Lower lobe of right lung (tissue), 2 donors: ENCODE results near the gene AMN1. TPM values are rescaled to one million over a fixed set of nuclear protein-coding genes. Genes with fewer than 3 reads are reported as not detected.
A peak's percentile ranks its signal among the peaks of the same experiment; 100 is the strongest.

ENCODE experiments used
- ATAC-seq, 2 donors: fragments of 200-7000 bp; cut with Tn5 transposase; one replicate each; pipeline ENCODE4 v1.9.1; 2020 to 2022; ENCODE audit warnings: mild to moderate bottlenecking in 2 of 2, moderate library complexity in 2 of 2
- DNase-seq: peaks from one replicate; pipeline ENCODE4 v3.0.0-alpha.2; 2020
- H3K27ac ChIP-seq: fragments of 200-600 bp; one replicate; pipeline ENCODE4 v1.8.0; 2022
- H3K27me3 ChIP-seq: fragments of 200-600 bp; one replicate; pipeline ENCODE4 v1.8.0; 2022; ENCODE audit warnings: low read depth
- H3K36me3 ChIP-seq: fragments of 200-600 bp; one replicate; pipeline ENCODE4 v1.8.0; 2022; ENCODE audit warnings: mild to moderate bottlenecking
- H3K4me1 ChIP-seq: fragments of 200-600 bp; one replicate; pipeline ENCODE4 v1.8.0; 2022
- H3K4me3 ChIP-seq: fragments of 200-600 bp; one replicate; pipeline ENCODE4 v1.8.0; 2022; ENCODE audit warnings: mild to moderate bottlenecking
- H3K9me3 ChIP-seq: fragments of 200-600 bp; one replicate; pipeline ENCODE4 v1.8.0; 2022
- intact Hi-C: fragments of 100-400 bp; cut with DNase I; formaldehyde crosslinking; loops from one replicate; pipeline ENCODE4 v1.11.0; 2022
- total RNA-seq: library from RNA; stranded (reverse); fragmentation: NEBNext Ultra II Directional; extraction: Animal tissue kit (Norgen Biotek cat#: 25700); gene quantifications from one replicate; pipeline ENCODE4 v1.2.1, GENCODE V29; 2021
- TF ChIP-seq, protein P1 (sequence below): fragments of 200-600 bp; IDR thresholded peaks from one replicate; pipeline ENCODE4 v1.8.0; 2022; ENCODE audit warnings: antibody characterized with exemption, mild to moderate bottlenecking
- donor health status: DM: no; HTN: yes; CAD: no; lungs with severe emphysema.

The AMN1 gene
- total RNA-seq, 1 donor from 2014 or later: 7.7 TPM

DNA sequence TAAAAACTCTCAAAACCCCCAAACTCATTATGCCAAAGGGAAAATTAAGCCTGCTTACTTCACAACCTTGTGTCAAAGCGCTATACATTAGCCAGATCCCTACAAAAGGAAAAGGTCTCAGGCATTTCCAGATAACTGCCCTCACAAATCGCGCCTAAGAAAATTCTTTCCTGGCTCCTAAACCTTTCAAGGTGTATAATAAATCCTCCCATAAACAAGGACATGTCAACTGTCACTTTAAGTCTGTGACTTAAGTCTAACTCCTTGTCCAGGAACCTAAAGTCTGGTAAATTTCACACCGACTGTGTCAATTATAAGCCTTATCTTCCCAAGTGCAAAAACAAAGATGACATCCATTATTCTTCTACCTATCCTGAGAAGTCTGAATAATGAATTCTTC lies 73.6 kb downstream of the AMN1 start:
- no peak overlapping the region for H3K4me3 ChIP-seq
- H3K27me3 ChIP-seq: no peaks in the 10 kb centered on the region
- no peak overlapping the region for H3K27ac ChIP-seq
- TF ChIP-seq, protein P1, sequence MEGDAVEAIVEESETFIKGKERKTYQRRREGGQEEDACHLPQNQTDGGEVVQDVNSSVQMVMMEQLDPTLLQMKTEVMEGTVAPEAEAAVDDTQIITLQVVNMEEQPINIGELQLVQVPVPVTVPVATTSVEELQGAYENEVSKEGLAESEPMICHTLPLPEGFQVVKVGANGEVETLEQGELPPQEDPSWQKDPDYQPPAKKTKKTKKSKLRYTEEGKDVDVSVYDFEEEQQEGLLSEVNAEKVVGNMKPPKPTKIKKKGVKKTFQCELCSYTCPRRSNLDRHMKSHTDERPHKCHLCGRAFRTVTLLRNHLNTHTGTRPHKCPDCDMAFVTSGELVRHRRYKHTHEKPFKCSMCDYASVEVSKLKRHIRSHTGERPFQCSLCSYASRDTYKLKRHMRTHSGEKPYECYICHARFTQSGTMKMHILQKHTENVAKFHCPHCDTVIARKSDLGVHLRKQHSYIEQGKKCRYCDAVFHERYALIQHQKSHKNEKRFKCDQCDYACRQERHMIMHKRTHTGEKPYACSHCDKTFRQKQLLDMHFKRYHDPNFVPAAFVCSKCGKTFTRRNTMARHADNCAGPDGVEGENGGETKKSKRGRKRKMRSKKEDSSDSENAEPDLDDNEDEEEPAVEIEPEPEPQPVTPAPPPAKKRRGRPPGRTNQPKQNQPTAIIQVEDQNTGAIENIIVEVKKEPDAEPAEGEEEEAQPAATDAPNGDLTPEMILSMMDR: no peak
- H3K9me3 ChIP-seq: no peaks in the 10 kb centered on the region
- ATAC-seq (no peak), DNase-seq (no peak)
- peaks cover 23% of the 10 kb centered on the region for H3K4me1 ChIP-seq
- H3K36me3 ChIP-seq: no peaks in the 10 kb centered on the region
- intact Hi-C loops: no loop called here

DNA sequence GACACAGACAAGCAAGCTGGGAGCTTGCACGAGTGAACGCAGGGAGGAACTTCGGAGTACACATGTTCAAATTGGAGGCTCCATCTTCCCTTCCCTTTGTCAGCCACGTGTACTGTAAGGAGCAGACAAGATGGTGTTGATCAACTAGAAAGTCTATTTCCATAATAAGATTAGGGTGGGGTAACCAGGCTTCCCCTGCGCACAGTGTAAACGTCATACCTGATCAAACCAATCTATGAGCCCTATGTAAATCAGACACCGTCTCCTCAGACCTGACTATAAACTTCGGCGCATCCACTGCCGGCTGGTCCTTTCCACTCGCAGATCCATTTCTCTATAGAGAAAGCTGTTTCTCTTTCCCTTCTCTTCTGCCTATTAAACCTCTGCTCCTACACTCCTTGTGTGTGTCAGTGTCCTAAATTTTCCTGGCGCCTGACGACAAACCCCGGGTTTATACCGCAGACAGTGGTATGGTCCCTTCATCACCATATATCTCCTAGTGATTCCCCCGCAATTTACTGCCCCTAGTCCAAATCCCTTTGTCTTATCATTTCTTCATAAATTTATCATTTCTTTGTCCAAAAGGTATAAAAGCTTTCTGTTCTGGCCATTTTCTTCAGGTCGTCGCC lies 76.8 kb downstream of the AMN1 start:
- Histone ChIP-seq H3K36me3 (no peaks in the 10 kb centered on the region), H3K4me3 (no peak overlapping the region), H3K27ac (no peak overlapping the region), H3K27me3 (no peaks in the 10 kb centered on the region), H3K4me1 (peaks cover 18% of the 10 kb centered on the region), H3K9me3 (no peaks in the 10 kb centered on the region)
- intact Hi-C loops: no loop called here
- no peak for DNase-seq
- TF ChIP-seq, protein P1: no peak
- ATAC-seq: no peak

DNA sequence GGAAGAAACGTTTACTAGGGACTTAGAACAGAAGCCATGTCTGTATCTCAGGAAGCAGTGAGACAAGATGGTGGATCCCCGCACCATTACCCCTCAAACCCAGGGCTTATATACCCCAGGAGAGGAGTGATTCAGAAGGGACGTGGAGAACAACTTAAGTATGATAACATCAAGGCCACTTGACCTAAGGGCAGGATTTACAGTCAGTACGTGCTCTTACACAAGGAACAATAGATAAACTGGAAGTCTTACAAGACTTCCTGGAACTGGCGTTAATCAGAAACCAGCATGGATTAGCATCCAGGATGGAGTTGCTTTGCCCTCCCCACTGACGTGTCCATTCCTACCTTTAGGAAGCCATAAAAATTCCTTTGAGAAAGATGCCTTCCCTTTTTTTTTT lies 77.9 kb downstream of the AMN1 start:
- intact Hi-C loops: no loop called here
- Histone ChIP-seq H3K4me3 (no peak overlapping the region), H3K9me3 (no peaks in the 10 kb centered on the region), H3K27ac (no peak overlapping the region), H3K36me3 (no peaks in the 10 kb centered on the region), H3K4me1 (peaks cover 28% of the 10 kb centered on the region), H3K27me3 (no peaks in the 10 kb centered on the region)
- ATAC-seq (peak in 1 of 2 donors; percentile 66), DNase-seq (no peak)
- TF ChIP-seq, protein P1: no peak

DNA sequence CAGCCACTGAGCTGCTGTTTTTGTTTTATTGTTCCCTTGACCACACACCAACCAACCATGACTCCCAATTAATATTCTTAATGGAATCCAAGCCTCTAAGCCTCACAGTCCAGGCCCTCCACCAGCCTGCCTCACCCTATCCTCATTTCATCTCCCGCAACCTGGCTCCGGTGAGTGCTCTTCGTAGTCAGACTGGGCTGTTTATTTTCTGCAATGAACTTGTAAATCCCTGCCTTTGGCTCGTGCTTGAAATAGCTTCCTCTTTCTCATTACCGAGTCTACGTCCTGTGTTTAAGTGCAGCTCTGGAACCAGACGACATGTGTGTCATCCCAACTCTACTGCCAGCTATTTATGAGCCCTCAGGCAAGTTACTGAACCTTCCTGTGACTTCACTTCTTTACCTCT lies 81.7 kb downstream of the AMN1 start:
- peak in 1 of 2 donors; percentile 28 for ATAC-seq
- Histone ChIP-seq H3K27me3 (no peaks in the 10 kb centered on the region), H3K9me3 (no peaks in the 10 kb centered on the region), H3K4me1 (peaks cover 17% of the 10 kb centered on the region), H3K36me3 (no peaks in the 10 kb centered on the region), H3K27ac (no peak overlapping the region), H3K4me3 (no peak overlapping the region)
- TF ChIP-seq, protein P1: no peak
- DNase-seq: no peak
- intact Hi-C loops: no loop called here

DNA sequence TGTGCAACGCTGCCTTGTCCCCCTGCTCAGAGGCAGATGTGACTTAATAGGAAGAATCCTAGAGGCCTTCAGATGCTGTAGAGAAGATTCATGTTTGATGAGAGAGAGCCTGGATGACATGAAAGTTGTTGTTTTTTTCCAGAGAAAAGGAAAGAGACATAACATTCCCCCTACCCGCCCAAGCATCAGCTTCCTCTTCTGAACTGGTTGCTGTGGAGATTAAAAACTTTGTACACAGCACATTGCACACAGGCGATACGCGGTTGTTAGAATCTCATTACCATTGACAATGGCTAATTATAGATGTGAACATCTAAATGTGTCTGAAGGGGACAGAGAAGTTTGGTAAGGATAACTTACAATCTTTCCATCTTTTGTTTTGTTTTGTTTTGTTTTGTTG lies 82.9 kb downstream of the AMN1 start:
- peaks cover 15% of the 10 kb centered on the region for H3K4me1 ChIP-seq
- H3K27ac ChIP-seq: no peak overlapping the region
- no peaks in the 10 kb centered on the region for H3K27me3 ChIP-seq
- ATAC-seq: peak in 1 of 2 donors; percentile 53
- intact Hi-C loops: no loop called here
- TF ChIP-seq, protein P1: no peak
- H3K36me3 ChIP-seq: no peaks in the 10 kb centered on the region
- H3K9me3 ChIP-seq: no peaks in the 10 kb centered on the region
- DNase-seq: no peak
- no peak overlapping the region for H3K4me3 ChIP-seq
